ENCODE results near the gene MRPL45. TPM values are rescaled to one million over a fixed set of nuclear protein-coding genes. Genes with fewer than 3 reads are reported as not detected.

Gene MRPL45
- total and polyA plus RNA-seq, 2 donors (not counting 3 experiments of a cell fraction or from before 2014, with no cell fraction given): 41.2 to 45.5 TPM

DNA sequence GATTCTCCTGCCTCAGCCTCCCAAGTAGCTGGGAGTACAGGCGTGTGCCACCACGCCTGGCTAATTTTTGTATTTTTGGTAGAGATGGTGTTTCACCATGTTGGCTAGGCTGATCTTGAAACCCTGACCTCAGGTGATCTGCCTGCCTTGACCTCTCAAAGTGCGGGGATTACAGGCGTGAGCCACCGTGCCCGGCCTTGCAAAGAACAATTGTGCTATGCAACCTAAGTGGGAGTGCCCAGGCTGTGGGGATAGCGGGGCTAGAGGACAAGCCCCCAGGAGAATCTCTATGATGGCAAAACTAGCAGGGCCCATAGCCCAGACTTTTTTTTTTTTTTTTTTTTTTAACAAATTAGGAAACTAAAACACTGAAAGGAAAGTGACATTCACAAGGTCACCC, 48.8 kb downstream of the MRPL45 start:
- ChIA-PET CTCF (interaction anchor here (1.5 to 5.5 kb wide), 2 partner anchors 12 to 66 kb away, joined by 3 to 365 read pairs; no protein-coding TSS in a partner anchor), POLR2A (no interaction called here)
- Histone ChIP-seq H3K9ac (replicated peaks; ENCODE audit: extremely low read depth, insufficient read depth, low read length) (no peak overlapping the region), H3K4me1 (ENCODE audit: control insufficient read depth, extremely low read depth, insufficient read depth, low read length) (no peaks in the 10 kb centered on the region), H3K4me3 (replicated peaks in 1 of 3; ENCODE audit: insufficient read depth in 1 of 3, low read depth in 1 of 3, low read length in 3 of 3) (no peak overlapping the region), H3K79me2 (ENCODE audit: control insufficient read depth, insufficient read depth, low read length) (no peaks in the 10 kb centered on the region), H3K4me2 (ENCODE audit: insufficient read depth, low read length) (no peak overlapping the region), H2AFZ (ENCODE audit: low read depth, low read length) (no peak overlapping the region), H3K36me3 (ENCODE audit: control insufficient read depth in 2 of 2, extremely low read depth in 1 of 2, insufficient read depth in 2 of 2, low read length in 2 of 2) (no peaks in the 10 kb centered on the region), H4K20me1 (replicated peaks; ENCODE audit: control insufficient read depth, extremely low read depth, insufficient read depth, low read length) (no peaks in the 10 kb centered on the region), H3K9me1 (replicated peaks; ENCODE audit: control insufficient read depth, extremely low read depth, insufficient read depth, low read length) (no peaks in the 10 kb centered on the region), H3K27me3 (ENCODE audit: control insufficient read depth in 2 of 2, insufficient read depth in 2 of 2, low read length in 2 of 2) (peaks cover 0 to 3% of the 10 kb centered on the region in 2 experiments), H3K9me3 (replicated peaks; ENCODE audit: control insufficient read depth, insufficient read depth, low read length) (no peaks in the 10 kb centered on the region), H3K27ac (ENCODE audit: insufficient read depth, low read depth, low read length) (no peak overlapping the region)
- BruUV-seq (replicated peaks): no TSS peak
- dilution Hi-C loops (cut with MboI; ENCODE audit: extremely low pct_ligation_motif_present, low sequenced_read_pairs): no loop called here
- DNase-seq (ENCODE audit: low read depth, low spot score) (no peak), FAIRE-seq (no peak)
- TF ChIP-seq, protein P1, sequence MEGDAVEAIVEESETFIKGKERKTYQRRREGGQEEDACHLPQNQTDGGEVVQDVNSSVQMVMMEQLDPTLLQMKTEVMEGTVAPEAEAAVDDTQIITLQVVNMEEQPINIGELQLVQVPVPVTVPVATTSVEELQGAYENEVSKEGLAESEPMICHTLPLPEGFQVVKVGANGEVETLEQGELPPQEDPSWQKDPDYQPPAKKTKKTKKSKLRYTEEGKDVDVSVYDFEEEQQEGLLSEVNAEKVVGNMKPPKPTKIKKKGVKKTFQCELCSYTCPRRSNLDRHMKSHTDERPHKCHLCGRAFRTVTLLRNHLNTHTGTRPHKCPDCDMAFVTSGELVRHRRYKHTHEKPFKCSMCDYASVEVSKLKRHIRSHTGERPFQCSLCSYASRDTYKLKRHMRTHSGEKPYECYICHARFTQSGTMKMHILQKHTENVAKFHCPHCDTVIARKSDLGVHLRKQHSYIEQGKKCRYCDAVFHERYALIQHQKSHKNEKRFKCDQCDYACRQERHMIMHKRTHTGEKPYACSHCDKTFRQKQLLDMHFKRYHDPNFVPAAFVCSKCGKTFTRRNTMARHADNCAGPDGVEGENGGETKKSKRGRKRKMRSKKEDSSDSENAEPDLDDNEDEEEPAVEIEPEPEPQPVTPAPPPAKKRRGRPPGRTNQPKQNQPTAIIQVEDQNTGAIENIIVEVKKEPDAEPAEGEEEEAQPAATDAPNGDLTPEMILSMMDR (IDR thresholded peaks at IDR 0.05; ENCODE audit: extremely low read depth in 1 of 2, insufficient read depth in 1 of 2, low read depth in 1 of 2, low read length in 2 of 2): no peak
- TF ChIP-seq MYC (IDR thresholded peaks at IDR 0.05; ENCODE audit: low read depth, low read length) (no peak), JUN (IDR thresholded peaks at IDR 0.05; ENCODE audit: borderline replicate concordance, insufficient read depth, insufficient read length, low read depth) (no peak)
- TF ChIP-seq, protein P2, sequence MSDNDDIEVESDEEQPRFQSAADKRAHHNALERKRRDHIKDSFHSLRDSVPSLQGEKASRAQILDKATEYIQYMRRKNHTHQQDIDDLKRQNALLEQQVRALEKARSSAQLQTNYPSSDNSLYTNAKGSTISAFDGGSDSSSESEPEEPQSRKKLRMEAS (IDR thresholded peaks at IDR 0.05; ENCODE audit: insufficient read depth, insufficient read length): no peak
- intact Hi-C loops (cut with micrococcal nuclease): no loop called here

All from endothelial cell of umbilical vein (primary cell).